ENCODE measurements around the gene HIGD1B. TPM values are rescaled to one million over a fixed set of nuclear protein-coding genes. Genes with fewer than 3 reads are reported as not detected.

The HIGD1B gene
- total RNA-seq, 1 donor from 2014 or later, result not detected

- H4K20me1 ChIP-seq (ENCODE audit: insufficient read depth, low read length), result peaks cover 6% of the 10 kb centered on the region
- Mint-ChIP-seq H3K4me1 (ENCODE audit: low read depth, unreplicated experiment) (no peaks in the 10 kb centered on the region), H3K36me3 (ENCODE audit: low read depth, unreplicated experiment) (peaks cover 19% of the 10 kb centered on the region), H3K4me3 (ENCODE audit: unreplicated experiment) (no peak overlapping the region), H3K27ac (ENCODE audit: unreplicated experiment) (no peak overlapping the region), H3K27me3 (ENCODE audit: low read depth, unreplicated experiment) (no peaks in the 10 kb centered on the region), H3K9me3 (ENCODE audit: unreplicated experiment) (no peaks in the 10 kb centered on the region)
- H3K4me2 ChIP-seq (ENCODE audit: low read length), result no peak overlapping the region
- no peaks in the 10 kb centered on the region for H3K79me2 ChIP-seq (ENCODE audit: insufficient read depth, low read length)
- H3K4me1 ChIP-seq (ENCODE audit: insufficient read depth, low read length), result no peaks in the 10 kb centered on the region
- DNase-seq (ENCODE audit: low read depth), result no peak
- no peak overlapping the region for H2AFZ ChIP-seq (ENCODE audit: low read depth, low read length)
- H3K9me3 ChIP-seq (ENCODE audit: insufficient read depth, low read depth, low read length), result no peaks in the 10 kb centered on the region
- H3K36me3 ChIP-seq (ENCODE audit: insufficient read depth, low read length), result peaks cover 56% of the 10 kb centered on the region
- TF ChIP-seq EZH2 (IDR thresholded peaks at IDR 0.05; ENCODE audit: insufficient read depth, low read length), result no peak
- TF ChIP-seq CTCF (IDR thresholded peaks at IDR 0.05; ENCODE audit: insufficient read depth, low read depth, low read length), result no peak
- no peak overlapping the region for H3K9ac ChIP-seq (ENCODE audit: low read length)
- no peak overlapping the region for H3K27ac ChIP-seq (ENCODE audit: low read depth, low read length)
- no peak overlapping the region for H3K4me3 ChIP-seq (ENCODE audit: insufficient read depth, low read depth, low read length)
- no peaks in the 10 kb centered on the region for H3K27me3 ChIP-seq (ENCODE audit: insufficient read depth, low read length)
- FAIRE-seq, result no peak
These were observed 17.1 kb downstream of the HIGD1B start for GRCh38 chr17:44864831-44865230.

GRCh38 chr17:44865231-44865660 is 17.6 kb downstream of the HIGD1B start:
- Histone ChIP-seq H3K9ac (ENCODE audit: low read length) (no peak overlapping the region), H2AFZ (ENCODE audit: low read depth, low read length) (no peak overlapping the region), H3K4me3 (ENCODE audit: insufficient read depth, low read depth, low read length) (no peak overlapping the region), H3K4me1 (ENCODE audit: insufficient read depth, low read length) (no peaks in the 10 kb centered on the region), H3K79me2 (ENCODE audit: insufficient read depth, low read length) (no peaks in the 10 kb centered on the region), H3K36me3 (ENCODE audit: insufficient read depth, low read length) (peaks cover 56% of the 10 kb centered on the region), H3K4me2 (ENCODE audit: low read length) (no peak overlapping the region), H3K27me3 (ENCODE audit: insufficient read depth, low read length) (no peaks in the 10 kb centered on the region), H3K27ac (ENCODE audit: low read depth, low read length) (no peak overlapping the region), H4K20me1 (ENCODE audit: insufficient read depth, low read length) (peaks cover 6% of the 10 kb centered on the region), H3K9me3 (ENCODE audit: insufficient read depth, low read depth, low read length) (no peaks in the 10 kb centered on the region)
- Mint-ChIP-seq H3K27ac (ENCODE audit: unreplicated experiment) (no peak overlapping the region), H3K4me1 (ENCODE audit: low read depth, unreplicated experiment) (no peaks in the 10 kb centered on the region), H3K27me3 (ENCODE audit: low read depth, unreplicated experiment) (no peaks in the 10 kb centered on the region), H3K36me3 (ENCODE audit: low read depth, unreplicated experiment) (peaks cover 19% of the 10 kb centered on the region), H3K4me3 (ENCODE audit: unreplicated experiment) (no peak overlapping the region), H3K9me3 (ENCODE audit: unreplicated experiment) (no peaks in the 10 kb centered on the region)
- FAIRE-seq (no peak), DNase-seq (ENCODE audit: low read depth) (peak; percentile 34)
- no peak for TF ChIP-seq EZH2 (IDR thresholded peaks at IDR 0.05; ENCODE audit: insufficient read depth, low read length)
- TF ChIP-seq CTCF (IDR thresholded peaks at IDR 0.05; ENCODE audit: insufficient read depth, low read depth, low read length), result peak; percentile 92

GRCh38 chr17:44865931-44866330 is 18.2 kb downstream of the HIGD1B start:
- Histone ChIP-seq H3K4me2 (ENCODE audit: low read length) (no peak overlapping the region), H4K20me1 (ENCODE audit: insufficient read depth, low read length) (peaks cover 6% of the 10 kb centered on the region), H3K9me3 (ENCODE audit: insufficient read depth, low read depth, low read length) (no peaks in the 10 kb centered on the region), H3K9ac (ENCODE audit: low read length) (no peak overlapping the region), H3K27ac (ENCODE audit: low read depth, low read length) (no peak overlapping the region), H3K36me3 (ENCODE audit: insufficient read depth, low read length) (peaks cover 55% of the 10 kb centered on the region), H2AFZ (ENCODE audit: low read depth, low read length) (no peak overlapping the region), H3K4me1 (ENCODE audit: insufficient read depth, low read length) (no peaks in the 10 kb centered on the region), H3K27me3 (ENCODE audit: insufficient read depth, low read length) (no peaks in the 10 kb centered on the region), H3K79me2 (ENCODE audit: insufficient read depth, low read length) (no peaks in the 10 kb centered on the region), H3K4me3 (ENCODE audit: insufficient read depth, low read depth, low read length) (no peak overlapping the region)
- Mint-ChIP-seq H3K27ac (ENCODE audit: unreplicated experiment) (no peak overlapping the region), H3K9me3 (ENCODE audit: unreplicated experiment) (no peaks in the 10 kb centered on the region), H3K4me1 (ENCODE audit: low read depth, unreplicated experiment) (no peaks in the 10 kb centered on the region), H3K27me3 (ENCODE audit: low read depth, unreplicated experiment) (no peaks in the 10 kb centered on the region), H3K36me3 (ENCODE audit: low read depth, unreplicated experiment) (peaks cover 16% of the 10 kb centered on the region), H3K4me3 (ENCODE audit: unreplicated experiment) (no peak overlapping the region)
- DNase-seq (ENCODE audit: low read depth), result no peak
- no peak for TF ChIP-seq CTCF (IDR thresholded peaks at IDR 0.05; ENCODE audit: insufficient read depth, low read depth, low read length)
- no peak for TF ChIP-seq EZH2 (IDR thresholded peaks at IDR 0.05; ENCODE audit: insufficient read depth, low read length)
- FAIRE-seq, result no peak

All from astrocyte (in vitro differentiated cells and primary cell).